K562 (cell line): Measurements from ENCODE around the gene FOXO3. TPM values are rescaled to one million over a fixed set of nuclear protein-coding genes. Genes with fewer than 3 reads are reported as not detected.
A peak's percentile ranks its signal among the peaks of the same experiment; 100 is the strongest.

Experiments
- CEBPZ ChIP-seq: fragments of 150-350 bp; IDR thresholded peaks from 2 replicates; pipeline ENCODE4 v1.6.1; 2014; ENCODE audit warnings: low read depth, mild to moderate bottlenecking, low read length, borderline replicate concordance
- E2F6 ChIP-seq, 2 experiments: IDR thresholded peaks; 2 replicates each; pipeline ENCODE4 v1.6.1; 2011; ENCODE audit warnings: borderline replicate concordance in 1 of 2, control low read depth in 1 of 2, low read depth in 1 of 2, low read length in 1 of 2, mild to moderate bottlenecking in 1 of 2, mixed read lengths in 1 of 2, moderate library complexity in 1 of 2; ENCODE audit not compliant: insufficient read depth in 1 of 2, insufficient read length in 1 of 2, poor library complexity in 1 of 2, severe bottlenecking in 1 of 2; ENCODE audit errors: extremely low read depth in 1 of 2
- FOXJ2 ChIP-seq: fragments of 200-800 bp; sonication (Bioruptor generic); IDR thresholded peaks from 2 replicates; pipeline ENCODE4 v1.6.1; 2016; ENCODE audit warnings: missing genetic modification characterization, missing compliant biosample characterization
- FUS ChIP-seq: fragments of 200-400 bp; formaldehyde crosslinking; optimal IDR thresholded peaks from 2 replicates; pipeline ENCODE3; 2017; ENCODE audit warnings: low read depth, low read length
- IFI16 ChIP-seq: fragments of 250-450 bp; sonication (Bioruptor Pico); IDR thresholded peaks from 2 replicates; pipeline ENCODE4 v2.1.2; 2022; ENCODE audit warnings: mild to moderate bottlenecking, inconsistent platforms
- KDM1A ChIP-seq, 2 experiments: fragments of 450-650 bp; IDR thresholded peaks; 2 replicates each; pipeline ENCODE4 v1.6.1; 2016; ENCODE audit warnings: mild to moderate bottlenecking in 2 of 2
- MAFG ChIP-seq: fragments of 450-650 bp; conservative IDR thresholded peaks from 2 replicates; pipeline ENCODE4 v1.6.1; 2016; ENCODE audit warnings: missing genetic modification characterization, missing compliant biosample characterization
- MYC ChIP-seq, 2 experiments: fragments of 250-450 bp in 1 of 2; sonication (Bioruptor Pico) in 1 of 2; IDR thresholded peaks; 2 replicates each; pipeline versions ENCODE4 v1.5.1 to v1.6.1; 2012 to 2021; ENCODE audit warnings: low read depth in 2 of 2, borderline replicate concordance in 1 of 2, improper control_type of control experiment in 1 of 2, low read length in 1 of 2, mild to moderate bottlenecking in 1 of 2, moderate library complexity in 1 of 2
- MYNN ChIP-seq, 2 experiments: sonication (generic); formaldehyde crosslinking in 1 of 2; IDR thresholded peaks; 2 replicates each; pipeline versions ENCODE4 v1.5.0 to v1.6.1; 2016 to 2020; ENCODE audit warnings: antibody characterized with exemption in 1 of 2, missing genetic modification reagents in 1 of 2
- NR0B1 ChIP-seq: fragments of 450-650 bp; IDR thresholded peaks from one replicate; pipeline ENCODE4 v1.6.1; 2018; ENCODE audit warnings: mild to moderate bottlenecking, moderate library complexity; ENCODE audit not compliant: partially characterized antibody
- POLR2AphosphoS5 ChIP-seq: IDR thresholded peaks from 2 replicates; pipeline ENCODE4 v1.6.1; 2011; ENCODE audit warnings: mild to moderate bottlenecking, low read depth, low read length, moderate library complexity; ENCODE audit not compliant: control insufficient read depth, insufficient read depth
- POLR2B ChIP-seq: fragments of 450-650 bp; IDR thresholded peaks from 2 replicates; pipeline ENCODE4 v1.6.1; 2018; ENCODE audit warnings: low read depth; ENCODE audit not compliant: partially characterized antibody
- SETDB1 ChIP-seq: IDR thresholded peaks from one replicate; pipeline ENCODE4 v1.6.1; 2012; ENCODE audit warnings: low read length, control low read depth, inconsistent platforms
- THRA ChIP-seq: fragments of 450-650 bp; IDR thresholded peaks from 2 replicates; pipeline ENCODE4 v1.6.1; 2017; ENCODE audit warnings: mild to moderate bottlenecking, moderate library complexity
- USF1 ChIP-seq: sonication (generic); formaldehyde crosslinking; IDR thresholded peaks from 2 replicates; pipeline ENCODE4 v1.9.0; 2022; ENCODE audit warnings: mild to moderate bottlenecking, missing genetic modification reagents
- ZNF197 ChIP-seq: fragments of 200-800 bp; sonication (Bioruptor generic); IDR thresholded peaks from 2 replicates; pipeline ENCODE4 v1.6.1; 2016; ENCODE audit warnings: low read depth, missing genetic modification characterization, missing compliant biosample characterization
- polyA plus RNA-seq, 8 experiments: library from polyadenylated mRNA; depleted of rRNA in 4 of 8; stranded (reverse) in 5 of 8; unstranded in 3 of 8; fragments of >200 nt; fragmentation: Nextera tagmentation in 2 of 8; fragmentation: Illumina TruSeq in 1 of 8; extraction: Ambion mirVana in 2 of 8; extraction: Trizol in 1 of 8; gene quantifications; 2 replicates each; pipeline versions ENCODE4 v1.2.1 to v1.2.3, GENCODE V29; 2011 to 2014; ENCODE audit warnings: inconsistent platforms in 1 of 8, missing spikeins in 1 of 8
- total RNA-seq, 7 experiments: library from RNA; depleted of rRNA in 6 of 7; stranded (reverse); fragments of >200 nt in 6 of 7; fragmentation: Illumina TruSeq in 2 of 7; extraction: Trizol in 2 of 7; gene quantifications; 2 replicates each; pipeline versions ENCODE4 v1.2.1 to v1.2.3, GENCODE V29; 2011 to 2021; ENCODE audit warnings: low replicate concordance in 1 of 7
- TF ChIP-seq, protein P1 (sequence below): fragments of 250-450 bp; sonication (Bioruptor Pico); IDR thresholded peaks from 2 replicates; pipeline ENCODE4 v1.8.0; 2022; ENCODE audit warnings: moderate library complexity, mild to moderate bottlenecking, inconsistent platforms

The FOXO3 gene
- total and polyA plus RNA-seq, 9 of the 15 experiments (the other 6 are each of a cell fraction or from before 2014, with no cell fraction given), result 3.0 to 14.6 (median 6.0) TPM

GRCh38 chr6:108562503-108562993, 1.8 kb downstream of the FOXO3 start (continued):
- TF ChIP-seq E2F6 (IDR thresholded peaks at IDR 0.05; ENCODE audit: borderline replicate concordance in 1 of 2, extremely low read depth in 1 of 2, insufficient read depth in 1 of 2, insufficient read length in 1 of 2, low read depth in 1 of 2, low read length in 1 of 2, poor library complexity in 1 of 2, severe bottlenecking in 1 of 2), result peak; percentile 69 to 82
- TF ChIP-seq USF1 (CRISPR knock-in tag), result peak; percentile 93
- TF ChIP-seq, protein P1, sequence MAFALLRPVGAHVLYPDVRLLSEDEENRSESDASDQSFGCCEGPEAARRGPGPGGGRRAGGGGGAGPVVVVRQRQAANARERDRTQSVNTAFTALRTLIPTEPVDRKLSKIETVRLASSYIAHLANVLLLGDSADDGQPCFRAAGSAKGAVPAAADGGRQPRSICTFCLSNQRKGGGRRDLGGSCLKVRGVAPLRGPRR, result no peak
- TF ChIP-seq MYNN (IDR thresholded peaks at IDR 0.05), result peak; percentile 76; the same call in 1 of the 2 replicates
- no peak for TF ChIP-seq MYNN (CRISPR knock-in tag; IDR thresholded peaks at IDR 0.05)
- no peak for TF ChIP-seq THRA
- peak; percentile 85 to 89 for TF ChIP-seq KDM1A (IDR thresholded peaks at IDR 0.05)
- no peak for TF ChIP-seq FUS
- no peak for TF ChIP-seq CEBPZ
- peak; percentile 95 for TF ChIP-seq MYC (IDR thresholded peaks at IDR 0.05; ENCODE audit: low read depth, low read length)
- 0 out of 2 replicates have a peak, but pooled peaks have one; percentile 17 for TF ChIP-seq MYC (CRISPR knock-in tag; IDR thresholded peaks at IDR 0.05; ENCODE audit: borderline replicate concordance, low read depth)
- no peak for TF ChIP-seq MAFG
- TF ChIP-seq POLR2B, result no peak
- TF ChIP-seq SETDB1, result no peak
- no peak for TF ChIP-seq NR0B1
- TF ChIP-seq IFI16 (CRISPR knock-in tag), result no peak
- TF ChIP-seq POLR2AphosphoS5, result peak; percentile 75; the same call in 1 of the 2 replicates
- TF ChIP-seq ZNF197 (CRISPR knock-in tag), result no peak
- no peak for TF ChIP-seq FOXJ2 (tag)
